A549 (cell line): ENCODE measurements around the gene PRDX5. TPM values are rescaled to one million over a fixed set of nuclear protein-coding genes. Genes with fewer than 3 reads are reported as not detected.
A peak's percentile ranks its signal among the peaks of the same experiment; 100 is the strongest.

Experiments
- ATAC-seq, 2 experiments: fragments of 200-7000 bp in 1 of 2; fragments of >200 bp in 1 of 2; cut with Nextera tagmentation in 1 of 2; cut with Tn5 transposase in 1 of 2; 3 replicates each; pipeline versions ENCODE4 v1.8.0 to v1.9.1; 2018 to 2020; ENCODE audit warnings: mild to moderate bottlenecking in 1 of 2, moderate library complexity in 1 of 2
- CTCF ChIA-PET: fragments of 300-600 bp; sonication (Branson Sonifier 250); formaldehyde crosslinking; extraction: SDS; loops from one replicate; lab custom pipeline; 2021; ENCODE audit warnings: antibody characterized with exemption, inconsistent platforms; lab: Yijun Ruan, JAX
- POLR2A ChIA-PET: fragments of 350-600 bp; formaldehyde crosslinking; extraction: SDS; loops from one replicate; lab custom pipeline; 2021; ENCODE audit warnings: antibody characterized with exemption, inconsistent platforms; lab: Yijun Ruan, JAX
- DNase-seq, 2 experiments: peaks; one replicate each; pipeline versions ENCODE4 v3.0.0 to v3.0.0-alpha.2; 2011 to 2016; ENCODE audit warnings: low read depth in 1 of 2, low spot score in 1 of 2
- FAIRE-seq: peaks from 2 replicates; lab custom pipeline; 2011; peaks lifted over from hg19 to GRCh38; lab: Jason Lieb, UNC
- H3K27ac ChIP-seq, 2 experiments: fragments of >200 bp; sonication (Bioruptor Twin); formaldehyde crosslinking; 3 replicates each; pipeline ENCODE4 v1.5.1; 2016 to 2017
- H3K4me1 ChIP-seq: fragments of >200 bp; sonication (Bioruptor Twin); formaldehyde crosslinking; 3 replicates; pipeline ENCODE4 v1.6.1; 2016
- H3K4me2 ChIP-seq: fragments of >200 bp; sonication (Bioruptor Twin); formaldehyde crosslinking; 3 replicates; pipeline ENCODE4 v1.6.1; 2016
- H3K4me3 ChIP-seq: fragments of >200 bp; sonication (Bioruptor Twin); formaldehyde crosslinking; 3 replicates; pipeline ENCODE4 v1.5.1; 2016
- H3K9me3 ChIP-seq: fragments of >200 bp; sonication (Bioruptor Twin); formaldehyde crosslinking; 3 replicates; pipeline ENCODE4 v1.6.1; 2016
- CHD2 ChIP-seq: fragments of 150-350 bp; IDR thresholded peaks from 2 replicates; pipeline ENCODE4 v1.6.1; 2014; ENCODE audit warnings: low read length; ENCODE audit not compliant: partially characterized antibody
- EHF ChIP-seq: fragments of 250-450 bp; sonication (Bioruptor Pico); IDR thresholded peaks from 2 replicates; pipeline ENCODE4 v1.5.0; 2020; ENCODE audit warnings: mild to moderate bottlenecking
- FOSB ChIP-seq: fragments of 250-450 bp; sonication (Bioruptor Pico); IDR thresholded peaks from 2 replicates; pipeline ENCODE4 v1.5.0; 2020; ENCODE audit warnings: mild to moderate bottlenecking, moderate library complexity
- FOSL2 ChIP-seq, 2 experiments: fragments of 450-650 bp in 1 of 2; fragments of >200 bp in 1 of 2; sonication (Bioruptor Twin) in 1 of 2; formaldehyde crosslinking; IDR thresholded peaks; 2 replicates each; pipeline versions ENCODE4 v1.5.0 to v1.6.1; 2016 to 2020; ENCODE audit warnings: mild to moderate bottlenecking in 1 of 2, moderate library complexity in 1 of 2
- HES2 ChIP-seq: fragments of >200 bp; sonication (Bioruptor Twin); formaldehyde crosslinking; IDR thresholded peaks from 2 replicates; pipeline ENCODE4 v1.6.1; 2016
- HMGXB4 ChIP-seq: fragments of 250-450 bp; sonication (Bioruptor Pico); IDR thresholded peaks from 2 replicates; pipeline ENCODE4 v1.5.0; 2021; ENCODE audit warnings: mild to moderate bottlenecking, moderate library complexity, borderline replicate concordance
- HOXB5 ChIP-seq: fragments of 250-450 bp; sonication (Bioruptor Pico); IDR thresholded peaks from 2 replicates; pipeline ENCODE4 v1.5.0; 2020; ENCODE audit warnings: mild to moderate bottlenecking, moderate library complexity
- KDM5A ChIP-seq: fragments of 200-600 bp; sonication (generic); IDR thresholded peaks from 2 replicates; pipeline ENCODE4 v1.6.1; 2016; ENCODE audit warnings: antibody characterized with exemption, mild to moderate bottlenecking
- MAZ ChIP-seq: fragments of 150-350 bp; IDR thresholded peaks from 2 replicates; pipeline ENCODE4 v1.6.1; 2014; ENCODE audit warnings: antibody characterized with exemption, low read depth, low read length, borderline replicate concordance
- MYC ChIP-seq: IDR thresholded peaks from 2 replicates; pipeline ENCODE4 v1.6.1; 2012; ENCODE audit warnings: mild to moderate bottlenecking, inconsistent platforms, low read length, improper control_type of control experiment, borderline replicate concordance
- NPAS2 ChIP-seq: fragments of 250-450 bp; sonication (Bioruptor Pico); IDR thresholded peaks from 2 replicates; pipeline ENCODE4 v1.8.0; 2022; ENCODE audit warnings: mild to moderate bottlenecking, moderate library complexity, borderline replicate concordance
- RAD21 ChIP-seq, 2 experiments: fragments of >200 bp in 1 of 2; sonication (Bioruptor Twin) in 1 of 2; formaldehyde crosslinking in 1 of 2; IDR thresholded peaks in 1 of 2; conservative IDR thresholded peaks in 1 of 2; 2 replicates in 1 of 2; 3 replicates in 1 of 2; pipeline ENCODE4 v1.6.1; 2012 to 2018; ENCODE audit warnings: inconsistent platforms in 1 of 2
- SMC3 ChIP-seq: fragments of >200 bp; sonication (Bioruptor Twin); formaldehyde crosslinking; IDR thresholded peaks from 3 replicates; pipeline ENCODE4 v1.6.1; 2018; ENCODE audit warnings: inconsistent platforms
- ZC3H11A ChIP-seq: fragments of 450-650 bp; IDR thresholded peaks from 2 replicates; pipeline ENCODE4 v1.6.1; 2014; ENCODE audit warnings: antibody characterized with exemption, mild to moderate bottlenecking
- ZFP36 ChIP-seq: fragments of 450-650 bp; IDR thresholded peaks from 2 replicates; pipeline ENCODE4 v1.6.1; 2014; ENCODE audit warnings: borderline replicate concordance; ENCODE audit not compliant: partially characterized antibody
- WGBS: methylation state at CpG from one replicate; pipeline ENCODE4 v1.1.6; 2017; ENCODE audit errors: missing lambda C conversion rate; 5-methylcytosine and 5-hydroxymethylcytosine counted together
- polyA plus RNA-seq, 4 experiments: library from polyadenylated mRNA; depleted of rRNA in 3 of 4; stranded (reverse); fragments of >200 nt; fragmentation: RNase III in 1 of 4; extraction: RNeasy Plus Mini Kit Qiagen cat#74134 plus additional on column Dnase treatment in 1 of 4; gene quantifications; 2 replicates in 3 of 4; 3 replicates in 1 of 4; pipeline ENCODE4 v1.2.3, GENCODE V29; 2011 to 2017
- TF ChIP-seq, protein P1 (sequence below): fragments of >200 bp; sonication (Bioruptor Twin); formaldehyde crosslinking; IDR thresholded peaks from 3 replicates; pipeline ENCODE4 v1.5.1; 2016
- TF ChIP-seq, protein P2 (sequence below): IDR thresholded peaks from 2 replicates; pipeline ENCODE4 v1.6.1; 2012

Gene PRDX5
- polyA plus RNA-seq, 2 of the 4 experiments (the other 2 are of a cell fraction): 377 to 491 TPM

DNA sequence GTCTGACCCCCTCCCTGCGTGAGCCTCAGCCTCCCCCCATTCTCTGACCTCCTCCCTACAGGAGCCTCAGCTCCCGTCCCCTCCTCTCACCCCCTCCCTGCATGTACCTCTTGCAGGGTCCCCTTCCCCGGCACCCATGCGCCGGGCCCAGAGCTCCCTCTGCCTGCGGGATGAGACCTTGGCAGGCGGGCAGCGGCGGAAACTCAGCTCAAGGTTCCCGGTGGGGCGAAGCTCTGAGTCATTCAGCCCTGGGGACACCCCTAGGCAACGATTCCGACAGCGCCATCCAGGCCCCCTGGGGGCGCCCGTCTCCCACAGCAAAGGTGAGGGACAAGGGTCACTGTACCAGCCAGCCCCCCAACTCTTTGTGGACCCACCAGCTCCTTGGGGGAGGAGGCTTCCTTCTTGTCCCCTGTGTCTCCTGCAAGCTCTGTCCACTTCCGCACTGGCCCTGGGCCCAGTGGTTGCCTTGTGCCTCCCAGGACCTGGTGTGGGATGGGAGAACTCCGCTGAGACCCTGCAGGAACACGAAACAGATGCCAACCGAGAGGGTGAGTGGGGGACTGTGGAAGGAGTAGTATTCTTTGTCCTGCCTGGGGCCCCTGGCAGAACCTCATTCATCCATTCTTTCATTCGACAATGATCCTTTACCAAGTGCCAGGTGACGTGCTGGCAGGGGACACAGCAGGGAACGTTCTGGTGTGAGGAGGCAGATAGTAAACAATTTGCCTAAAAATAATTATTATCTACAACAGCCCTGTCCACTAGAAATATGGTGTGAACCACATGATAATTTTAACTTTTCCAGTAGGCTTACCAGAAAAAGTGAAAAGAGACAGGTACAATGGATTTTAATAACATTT lies 37.4 kb downstream of the PRDX5 start (continued):
- no peak for TF ChIP-seq CHD2
- no peak for TF ChIP-seq FOSB (CRISPR knock-in tag)
- no peak for TF ChIP-seq NPAS2 (CRISPR knock-in tag)

GRCh38 chr11:64356498-64357411 lies 38.8 kb downstream of the PRDX5 start:
- 65% methylated on average over 18 of the region's 25 CpGs for WGBS
- ChIA-PET POLR2A (interaction anchor here (0.6 to 4.6 kb wide), 4 partner anchors 14 to 52 kb away, joined by 3 to 50 read pairs (median 6); partner anchors contain the start of genes ESRRA, PRDX5 and TRMT112), CTCF (interaction anchor here (1.0 to 33.9 kb wide), 20 partner anchors 9 to 295 kb away, joined by 3 to 996 read pairs (median 4); partner anchors contain the start of genes CATSPERZ, CCDC88B, ESRRA and PLCB3)
- H3K9me3 ChIP-seq: no peaks in the 10 kb centered on the region
- peak in 1 of 2 experiments; percentile 61; a peak in 3 of 6 replicates for ATAC-seq
- TF ChIP-seq MYC: no peak
- TF ChIP-seq, protein P1, sequence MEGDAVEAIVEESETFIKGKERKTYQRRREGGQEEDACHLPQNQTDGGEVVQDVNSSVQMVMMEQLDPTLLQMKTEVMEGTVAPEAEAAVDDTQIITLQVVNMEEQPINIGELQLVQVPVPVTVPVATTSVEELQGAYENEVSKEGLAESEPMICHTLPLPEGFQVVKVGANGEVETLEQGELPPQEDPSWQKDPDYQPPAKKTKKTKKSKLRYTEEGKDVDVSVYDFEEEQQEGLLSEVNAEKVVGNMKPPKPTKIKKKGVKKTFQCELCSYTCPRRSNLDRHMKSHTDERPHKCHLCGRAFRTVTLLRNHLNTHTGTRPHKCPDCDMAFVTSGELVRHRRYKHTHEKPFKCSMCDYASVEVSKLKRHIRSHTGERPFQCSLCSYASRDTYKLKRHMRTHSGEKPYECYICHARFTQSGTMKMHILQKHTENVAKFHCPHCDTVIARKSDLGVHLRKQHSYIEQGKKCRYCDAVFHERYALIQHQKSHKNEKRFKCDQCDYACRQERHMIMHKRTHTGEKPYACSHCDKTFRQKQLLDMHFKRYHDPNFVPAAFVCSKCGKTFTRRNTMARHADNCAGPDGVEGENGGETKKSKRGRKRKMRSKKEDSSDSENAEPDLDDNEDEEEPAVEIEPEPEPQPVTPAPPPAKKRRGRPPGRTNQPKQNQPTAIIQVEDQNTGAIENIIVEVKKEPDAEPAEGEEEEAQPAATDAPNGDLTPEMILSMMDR: peak; percentile 54
- no peak for TF ChIP-seq HES2
- 0 out of 2 replicates have a peak, but pooled peaks have one; percentile 65 for TF ChIP-seq MAZ
- TF ChIP-seq ZFP36: no peak
- TF ChIP-seq, protein P2, sequence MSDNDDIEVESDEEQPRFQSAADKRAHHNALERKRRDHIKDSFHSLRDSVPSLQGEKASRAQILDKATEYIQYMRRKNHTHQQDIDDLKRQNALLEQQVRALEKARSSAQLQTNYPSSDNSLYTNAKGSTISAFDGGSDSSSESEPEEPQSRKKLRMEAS: no peak
- TF ChIP-seq EHF (CRISPR knock-in tag): no peak
- TF ChIP-seq HMGXB4 (CRISPR knock-in tag): no peak
- no peak for TF ChIP-seq ZC3H11A
- TF ChIP-seq KDM5A: no peak
- peak; percentile 38 to 69; a peak in 4 of 5 replicates for TF ChIP-seq RAD21 (conservative IDR thresholded peaks at IDR 0.05 in 1 of 2, IDR thresholded peaks at IDR 0.05 in 1 of 2)
- no peak for TF ChIP-seq HOXB5 (CRISPR knock-in tag)
- TF ChIP-seq FOSL2 (IDR thresholded peaks at IDR 0.05): no peak
- TF ChIP-seq FOSL2 (CRISPR knock-in tag; IDR thresholded peaks at IDR 0.05): no peak
- TF ChIP-seq SMC3: peak; percentile 27; the same call in 2 of the 3 replicates
- H3K4me2 ChIP-seq: peak overlapping the region; percentile 87; the same call in 1 of the 3 replicates
- no peak for FAIRE-seq
- peak; percentile 84 to 88 for DNase-seq
- H3K4me1 ChIP-seq: peaks cover 50% of the 10 kb centered on the region
- no peak overlapping the region for H3K4me3 ChIP-seq
- H3K27ac ChIP-seq: peak overlapping the region; percentile 61 to 98
